ENCODE measurements around the gene SLC6A9.

DNA sequence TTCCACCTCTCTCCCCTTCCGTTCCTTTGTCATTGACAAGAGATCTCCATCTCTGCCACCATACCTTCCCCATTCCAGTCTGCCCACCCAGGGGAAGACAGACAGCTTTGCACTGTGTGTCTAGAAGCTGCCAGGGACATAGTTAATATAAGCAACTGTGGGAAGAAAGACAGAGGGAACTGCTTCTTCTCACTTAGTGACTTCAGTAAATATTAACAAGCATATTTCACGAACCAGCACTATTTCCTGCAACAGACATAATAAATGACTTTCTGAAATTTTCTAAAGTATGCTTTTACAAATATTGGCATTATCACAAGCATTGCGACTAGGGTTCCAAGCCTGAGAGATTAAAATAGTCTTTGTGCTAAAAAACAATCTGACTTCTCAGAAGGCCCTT, 43.2 kb upstream of the SLC6A9 start:
- TF ChIP-seq, protein P1, sequence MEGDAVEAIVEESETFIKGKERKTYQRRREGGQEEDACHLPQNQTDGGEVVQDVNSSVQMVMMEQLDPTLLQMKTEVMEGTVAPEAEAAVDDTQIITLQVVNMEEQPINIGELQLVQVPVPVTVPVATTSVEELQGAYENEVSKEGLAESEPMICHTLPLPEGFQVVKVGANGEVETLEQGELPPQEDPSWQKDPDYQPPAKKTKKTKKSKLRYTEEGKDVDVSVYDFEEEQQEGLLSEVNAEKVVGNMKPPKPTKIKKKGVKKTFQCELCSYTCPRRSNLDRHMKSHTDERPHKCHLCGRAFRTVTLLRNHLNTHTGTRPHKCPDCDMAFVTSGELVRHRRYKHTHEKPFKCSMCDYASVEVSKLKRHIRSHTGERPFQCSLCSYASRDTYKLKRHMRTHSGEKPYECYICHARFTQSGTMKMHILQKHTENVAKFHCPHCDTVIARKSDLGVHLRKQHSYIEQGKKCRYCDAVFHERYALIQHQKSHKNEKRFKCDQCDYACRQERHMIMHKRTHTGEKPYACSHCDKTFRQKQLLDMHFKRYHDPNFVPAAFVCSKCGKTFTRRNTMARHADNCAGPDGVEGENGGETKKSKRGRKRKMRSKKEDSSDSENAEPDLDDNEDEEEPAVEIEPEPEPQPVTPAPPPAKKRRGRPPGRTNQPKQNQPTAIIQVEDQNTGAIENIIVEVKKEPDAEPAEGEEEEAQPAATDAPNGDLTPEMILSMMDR (IDR thresholded peaks at IDR 0.05): no peak
- no peak for TF ChIP-seq POLR2AphosphoS5 (IDR thresholded peaks at IDR 0.05; ENCODE audit: insufficient read depth in 1 of 2, low read depth in 1 of 2)
